CD4-positive, alpha-beta memory T cell (primary cell): ENCODE results near the gene ASB10. TPM values are rescaled to one million over a fixed set of nuclear protein-coding genes. Genes with fewer than 3 reads are reported as not detected.

Source experiments
- CTCF ChIA-PET: fragments of 350-600 bp; sonication (Branson Sonifier 250); formaldehyde crosslinking; loops from one replicate; lab custom pipeline; 2021; ENCODE audit warnings: inconsistent platforms; ENCODE audit not compliant: partially characterized antibody; lab: Charles Lee
- POLR2A ChIA-PET: fragments of 350-600 bp; sonication (Branson Sonifier 250); formaldehyde crosslinking; loops from one replicate; lab custom pipeline; 2021; ENCODE audit not compliant: partially characterized antibody; lab: Charles Lee
- DNase-seq, 5 donors: peaks; one replicate each; pipeline versions ENCODE4 v3.0.0 to v3.0.0-alpha.2; 2020 to 2022; ENCODE audit warnings: mixed read lengths in 1 of 5
- H3K27ac ChIP-seq: one replicate; pipeline ENCODE4 v1.7.0; 2013; ENCODE audit warnings: low read depth, low read length
- H3K27me3 ChIP-seq: 2 replicates; pipeline ENCODE4 v1.7.0; 2013; ENCODE audit warnings: mild to moderate bottlenecking, low read length, moderate library complexity; ENCODE audit not compliant: insufficient read depth
- H3K36me3 ChIP-seq: 2 replicates; pipeline ENCODE4 v1.7.0; 2013; ENCODE audit warnings: mild to moderate bottlenecking, low read length, moderate library complexity; ENCODE audit not compliant: insufficient read depth
- H3K4me1 ChIP-seq: 2 replicates; pipeline ENCODE4 v1.7.0; 2013; ENCODE audit warnings: mild to moderate bottlenecking, low read length, moderate library complexity; ENCODE audit not compliant: insufficient read depth
- H3K4me3 ChIP-seq, 2 donors: one replicate each; pipeline ENCODE4 v1.7.0; 2013; ENCODE audit warnings: low read length in 2 of 2, mild to moderate bottlenecking in 1 of 2
- H3K9me3 ChIP-seq, 2 donors: one replicate each; pipeline ENCODE4 v1.7.0; 2013; ENCODE audit warnings: low read length in 2 of 2, control low read depth in 1 of 2; ENCODE audit not compliant: control insufficient read depth in 1 of 2
- H3K27ac Mint-ChIP-seq, 7 donors: one replicate each; pipeline ENCODE4 v1.8.0; 2020 to 2021; ENCODE audit warnings: mixed read lengths in 7 of 7, mild to moderate bottlenecking in 6 of 7, inconsistent platforms in 3 of 7, moderate library complexity in 3 of 7
- H3K27me3 Mint-ChIP-seq, 2 donors: one replicate each; pipeline ENCODE4 v1.8.0; 2020 to 2021; ENCODE audit warnings: mixed read lengths in 2 of 2
- H3K36me3 Mint-ChIP-seq, 2 donors: one replicate each; pipeline ENCODE4 v1.8.0; 2020 to 2021; ENCODE audit warnings: mixed read lengths in 2 of 2, inconsistent platforms in 1 of 2, mild to moderate bottlenecking in 1 of 2
- H3K4me1 Mint-ChIP-seq, 4 donors: one replicate each; pipeline ENCODE4 v1.8.0; 2020 to 2021; ENCODE audit warnings: mixed read lengths in 4 of 4, mild to moderate bottlenecking in 1 of 4
- H3K4me3 Mint-ChIP-seq, 8 donors: one replicate each; pipeline ENCODE4 v1.8.0; 2020 to 2021; ENCODE audit warnings: mixed read lengths in 8 of 8, mild to moderate bottlenecking in 7 of 8, moderate library complexity in 6 of 8, inconsistent platforms in 3 of 8
- H3K9me3 Mint-ChIP-seq, 8 donors: one replicate each; pipeline ENCODE4 v1.8.0; 2020 to 2021; ENCODE audit warnings: mixed read lengths in 8 of 8, mild to moderate bottlenecking in 5 of 8, inconsistent platforms in 3 of 8, moderate library complexity in 1 of 8
- intact Hi-C: fragments of 100-400 bp; cut with micrococcal nuclease; formaldehyde crosslinking; loops from one replicate; pipeline ENCODE4 v1.15.1; 2023
- polyA plus RNA-seq, 2 donors: library from polyadenylated mRNA; unstranded; fragments of 300-500 nt; fragmentation: Illumina TruSeq; gene quantifications; one replicate each; pipeline ENCODE4 v1.2.3, GENCODE V29; 2021
- total RNA-seq, 2 experiments: library from RNA; stranded (reverse); gene quantifications; one replicate each; pipeline ENCODE4 v1.2.3, GENCODE V29; 2021

The ASB10 gene
- total and polyA plus RNA-seq, 4 experiments from 2014 or later, result not detected

- H3K27ac Mint-ChIP-seq, result peak overlapping the region in 1 of 7 donors; percentile 40
- no peak for DNase-seq
Observed at GRCh38 chr7:151148319-151149259, 38.5 kb downstream of the ASB10 start.

GRCh38 chr7:151146761-151147160 lies 40.3 kb downstream of the ASB10 start:
- H3K4me1 Mint-ChIP-seq, result peaks cover 0 to 2% (median 0%) of the 10 kb centered on the region in 4 donors
- Histone ChIP-seq H3K4me3 (no peak overlapping the region), H3K36me3 (no peaks in the 10 kb centered on the region), H3K4me1 (no peaks in the 10 kb centered on the region), H3K27ac (no peak overlapping the region), H3K9me3 (no peaks in the 10 kb centered on the region), H3K27me3 (no peaks in the 10 kb centered on the region)
- H3K4me3 Mint-ChIP-seq, result no peak overlapping the region
- ChIA-PET POLR2A (no interaction called here), CTCF (interaction anchor here (1.1 kb wide), 1 partner anchor 97 kb away, joined by 3 read pairs; no protein-coding TSS in a partner anchor)
- intact Hi-C loops, result no loop called here
- H3K36me3 Mint-ChIP-seq, result peaks cover 14 to 22% of the 10 kb centered on the region in 2 donors
- H3K27me3 Mint-ChIP-seq, result peaks cover 1 to 7% of the 10 kb centered on the region in 2 donors
- DNase-seq, result no peak
- H3K27ac Mint-ChIP-seq, result no peak overlapping the region
- peaks cover 0 to 2% (median 0%) of the 10 kb centered on the region in 8 donors for H3K9me3 Mint-ChIP-seq

More at GRCh38 chr7:151148319-151149259, 38.5 kb downstream of the ASB10 start:
- Histone ChIP-seq H3K27me3 (no peaks in the 10 kb centered on the region), H3K9me3 (no peaks in the 10 kb centered on the region), H3K4me3 (no peak overlapping the region), H3K36me3 (no peaks in the 10 kb centered on the region), H3K4me1 (no peaks in the 10 kb centered on the region), H3K27ac (no peak overlapping the region)
- H3K27me3 Mint-ChIP-seq, result peaks cover 1 to 7% of the 10 kb centered on the region in 2 donors
- POLR2A ChIA-PET, result interaction anchor here (0.6 kb wide), 1 partner anchor 80 kb away, joined by 4 read pairs; no protein-coding TSS in a partner anchor
- H3K9me3 Mint-ChIP-seq, result no peaks in the 10 kb centered on the region
- no peaks in the 10 kb centered on the region for H3K4me1 Mint-ChIP-seq
- CTCF ChIA-PET, result interaction anchor here (0.8 to 1.6 kb wide), 3 partner anchors 19 to 24 kb away, joined by 3 to 4 read pairs (median 3); partner anchors contain the start of gene GBX1
- H3K36me3 Mint-ChIP-seq, result peaks cover 7 to 9% of the 10 kb centered on the region in 2 donors
- intact Hi-C loops, result no loop called here
- no peak overlapping the region for H3K4me3 Mint-ChIP-seq

GRCh38 chr7:151144387-151144786 lies 42.7 kb downstream of the ASB10 start:
- no peaks in the 10 kb centered on the region for H3K36me3 ChIP-seq

DNA sequence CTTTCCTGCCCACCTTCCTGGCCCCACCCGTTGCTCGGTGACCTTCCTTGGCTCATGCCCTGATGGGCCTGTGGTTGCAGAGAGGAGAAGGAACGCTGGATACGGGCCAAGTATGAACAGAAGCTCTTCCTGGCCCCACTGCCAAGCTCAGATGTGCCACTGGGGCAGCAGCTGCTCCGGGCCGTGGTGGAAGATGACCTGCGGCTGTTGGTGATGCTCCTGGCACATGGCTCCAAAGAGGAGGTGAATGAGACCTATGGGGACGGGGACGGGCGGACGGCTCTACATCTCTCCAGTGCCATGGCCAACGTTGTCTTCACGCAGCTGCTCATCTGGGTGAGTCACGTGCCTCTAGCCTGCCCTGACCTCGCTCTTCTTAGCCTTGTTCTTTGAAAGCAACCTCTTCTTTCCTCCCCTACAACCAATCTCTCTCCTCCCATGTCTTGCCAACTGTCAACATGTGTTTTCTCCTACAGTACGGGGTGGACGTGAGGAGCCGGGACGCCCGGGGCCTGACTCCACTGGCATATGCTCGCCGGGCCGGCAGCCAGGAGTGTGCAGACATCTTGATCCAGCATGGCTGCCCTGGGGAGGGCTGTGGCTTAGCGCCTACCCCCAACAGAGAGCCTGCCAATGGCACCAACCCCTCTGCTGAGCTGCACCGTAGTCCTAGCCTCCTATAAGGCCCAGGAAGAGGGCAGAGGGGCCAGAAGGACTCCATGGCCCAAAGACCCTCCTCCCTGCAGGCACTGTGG lies 43.6 kb downstream of the ASB10 start:
- peaks cover 0 to 2% (median 0%) of the 10 kb centered on the region in 4 donors for H3K4me1 Mint-ChIP-seq

More at GRCh38 chr7:151144387-151144786, 42.7 kb downstream of the ASB10 start:
- Mint-ChIP-seq H3K4me3 (no peak overlapping the region), H3K27ac (peak overlapping the region in 1 of 7 donors; percentile 1), H3K9me3 (peaks cover 0 to 2% (median 0%) of the 10 kb centered on the region in 8 donors), H3K36me3 (peaks cover 27 to 34% of the 10 kb centered on the region in 2 donors), H3K4me1 (peaks cover 0 to 2% (median 0%) of the 10 kb centered on the region in 4 donors), H3K27me3 (peaks cover 0 to 3% of the 10 kb centered on the region in 2 donors)
- Histone ChIP-seq H3K4me1 (no peaks in the 10 kb centered on the region), H3K27ac (no peak overlapping the region), H3K27me3 (no peaks in the 10 kb centered on the region), H3K4me3 (no peak overlapping the region), H3K9me3 (no peaks in the 10 kb centered on the region)
- no peak for DNase-seq
- intact Hi-C loops, result no loop called here
- ChIA-PET POLR2A (no interaction called here), CTCF (interaction anchor here (1.0 to 1.4 kb wide), 3 partner anchors 20 to 28 kb away, joined by 3 read pairs; partner anchors contain the start of gene GBX1)

DNA sequence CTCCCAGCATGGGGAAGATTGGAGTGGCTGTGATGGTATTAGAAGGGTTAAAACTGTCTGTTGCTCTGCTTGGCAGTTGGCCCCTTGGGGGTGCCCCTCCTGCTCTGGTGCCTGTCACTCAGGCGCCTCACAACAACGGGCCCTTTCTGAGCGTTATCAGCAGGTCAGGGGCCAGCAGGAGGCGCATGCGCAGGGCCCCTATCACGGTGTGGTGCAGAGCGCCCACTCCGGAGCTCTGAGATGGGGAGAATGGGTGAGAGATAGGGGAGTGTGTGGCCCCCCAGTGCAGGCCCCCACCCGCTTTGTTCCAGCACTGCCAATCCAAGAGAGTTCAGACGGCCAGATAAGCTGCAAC lies 44.4 kb downstream of the ASB10 start:
- H3K4me3 ChIP-seq, result no peak overlapping the region
- intact Hi-C loops, result no loop called here
- H3K27ac ChIP-seq, result no peak overlapping the region
- ChIA-PET CTCF (no interaction called here), POLR2A (no interaction called here)
- peaks cover 0 to 2% (median 0%) of the 10 kb centered on the region in 8 donors for H3K9me3 Mint-ChIP-seq
- H3K27me3 Mint-ChIP-seq, result no peaks in the 10 kb centered on the region
- H3K27ac Mint-ChIP-seq, result no peak overlapping the region
- no peaks in the 10 kb centered on the region for H3K9me3 ChIP-seq
- no peaks in the 10 kb centered on the region for H3K27me3 ChIP-seq
- no peak for DNase-seq
- no peaks in the 10 kb centered on the region for H3K4me1 ChIP-seq
- H3K36me3 Mint-ChIP-seq, result peaks cover 27 to 36% of the 10 kb centered on the region in 2 donors
- no peak overlapping the region for H3K4me3 Mint-ChIP-seq
- peaks cover 0 to 2% (median 0%) of the 10 kb centered on the region in 4 donors for H3K4me1 Mint-ChIP-seq
- H3K36me3 ChIP-seq, result no peaks in the 10 kb centered on the region

More for the DNA sequence above, 43.6 kb downstream of the ASB10 start:
- H3K4me1 ChIP-seq, result no peaks in the 10 kb centered on the region
- Mint-ChIP-seq H3K36me3 (peaks cover 27 to 36% of the 10 kb centered on the region in 2 donors), H3K27ac (no peak overlapping the region), H3K9me3 (peaks cover 0 to 2% (median 0%) of the 10 kb centered on the region in 8 donors), H3K27me3 (no peaks in the 10 kb centered on the region), H3K4me3 (no peak overlapping the region)
- H3K4me3 ChIP-seq, result no peak overlapping the region
- POLR2A ChIA-PET, result no interaction called here
- H3K27me3 ChIP-seq, result no peaks in the 10 kb centered on the region
- no peak overlapping the region for H3K27ac ChIP-seq
- intact Hi-C loops, result no loop called here
- DNase-seq, result no peak
- CTCF ChIA-PET, result no interaction called here
- H3K9me3 ChIP-seq, result no peaks in the 10 kb centered on the region
- H3K36me3 ChIP-seq, result no peaks in the 10 kb centered on the region

GRCh38 chr7:151141855-151142685 lies 45.0 kb downstream of the ASB10 start:
- Histone ChIP-seq H3K27ac (no peak overlapping the region), H3K4me1 (no peaks in the 10 kb centered on the region), H3K9me3 (no peaks in the 10 kb centered on the region), H3K36me3 (no peaks in the 10 kb centered on the region), H3K27me3 (no peaks in the 10 kb centered on the region), H3K4me3 (no peak overlapping the region)
- ChIA-PET POLR2A (no interaction called here), CTCF (no interaction called here)
- Mint-ChIP-seq H3K4me1 (peaks cover 0 to 2% (median 0%) of the 10 kb centered on the region in 4 donors), H3K27ac (no peak overlapping the region), H3K27me3 (no peaks in the 10 kb centered on the region), H3K36me3 (peaks cover 27 to 36% of the 10 kb centered on the region in 2 donors), H3K9me3 (peaks cover 0 to 2% (median 0%) of the 10 kb centered on the region in 8 donors), H3K4me3 (no peak overlapping the region)
- no peak for DNase-seq
- intact Hi-C loops, result no loop called here
